GM18507 (cell line): Measurements from ENCODE around the gene SLC24A3.
A peak's percentile ranks its signal among the peaks of the same experiment; 100 is the strongest.

Experiments
- DNase-seq: peaks from one replicate; pipeline ENCODE4 v3.0.0; 2011; ENCODE audit warnings: low read depth; ENCODE audit not compliant: insufficient read length; ENCODE audit errors: extremely low spot score
- FAIRE-seq: peaks from 2 replicates; lab custom pipeline; 2011; peaks lifted over from hg19 to GRCh38; lab: Jason Lieb, UNC

Gene SLC24A3

DNA sequence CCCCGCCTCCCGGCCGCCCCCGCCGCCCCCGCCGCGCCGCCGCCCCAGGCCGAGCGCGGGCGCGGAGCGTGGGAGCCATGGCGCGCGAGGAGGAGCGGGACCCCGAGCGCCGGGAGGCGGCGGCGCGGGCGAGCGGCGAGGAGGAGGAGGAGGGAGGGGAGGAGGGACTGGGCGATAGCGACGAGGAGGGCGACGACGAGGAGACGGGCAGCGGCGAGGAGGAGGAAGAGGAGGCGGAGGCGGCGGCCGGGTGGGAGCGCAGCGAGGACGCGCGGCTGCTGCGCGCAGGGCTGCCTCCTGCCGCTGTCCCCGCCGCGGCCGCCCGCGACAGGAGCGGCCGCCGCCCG is at the start of gene SLC24A3:
TSS of gene SLC24A3 (plus strand) at position 174 of the 347 bp plus-strand sequence.
- DNase-seq: no peak
- FAIRE-seq: no peak

DNA sequence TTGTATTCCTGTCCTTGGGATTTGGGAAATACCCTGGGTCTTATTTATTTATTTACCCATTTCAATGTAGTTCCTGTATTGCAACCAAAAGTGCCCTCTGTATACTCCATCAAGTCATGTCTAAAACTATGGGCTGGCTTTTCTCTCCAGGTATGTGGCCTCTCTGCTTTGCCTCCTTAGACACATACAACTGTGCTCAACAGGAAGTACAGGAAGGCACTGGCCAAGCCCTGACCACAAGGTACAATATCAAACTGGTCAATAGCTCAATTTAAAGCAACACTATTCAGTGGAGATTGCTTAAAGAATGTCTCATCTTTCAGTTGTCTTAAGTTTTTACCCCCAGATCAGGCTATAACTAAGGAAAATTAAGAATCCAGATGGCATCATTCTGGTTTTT is 42.3 kb upstream of the SLC24A3 start:
- FAIRE-seq (no peak), DNase-seq (no peak)

DNA sequence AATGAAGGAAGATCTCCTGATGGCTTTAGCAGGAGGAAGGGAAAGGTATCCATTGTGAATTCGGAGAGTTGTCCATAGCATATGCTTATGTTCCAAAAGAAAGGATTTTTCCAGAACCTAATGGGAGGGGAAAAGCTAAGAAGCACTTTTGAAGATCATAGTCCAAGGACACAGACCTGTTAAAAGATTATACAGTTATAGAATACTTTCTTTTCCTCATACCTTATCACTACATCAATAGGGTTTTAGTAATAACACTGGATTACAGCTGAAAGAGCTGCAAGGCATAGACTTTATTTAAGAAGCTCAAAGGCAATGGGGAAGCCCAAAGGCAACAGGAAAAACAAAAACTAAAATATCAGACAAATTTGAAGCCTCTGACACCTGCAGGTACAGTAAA is 39.8 kb upstream of the SLC24A3 start:
- FAIRE-seq (no peak), DNase-seq (no peak)

DNA sequence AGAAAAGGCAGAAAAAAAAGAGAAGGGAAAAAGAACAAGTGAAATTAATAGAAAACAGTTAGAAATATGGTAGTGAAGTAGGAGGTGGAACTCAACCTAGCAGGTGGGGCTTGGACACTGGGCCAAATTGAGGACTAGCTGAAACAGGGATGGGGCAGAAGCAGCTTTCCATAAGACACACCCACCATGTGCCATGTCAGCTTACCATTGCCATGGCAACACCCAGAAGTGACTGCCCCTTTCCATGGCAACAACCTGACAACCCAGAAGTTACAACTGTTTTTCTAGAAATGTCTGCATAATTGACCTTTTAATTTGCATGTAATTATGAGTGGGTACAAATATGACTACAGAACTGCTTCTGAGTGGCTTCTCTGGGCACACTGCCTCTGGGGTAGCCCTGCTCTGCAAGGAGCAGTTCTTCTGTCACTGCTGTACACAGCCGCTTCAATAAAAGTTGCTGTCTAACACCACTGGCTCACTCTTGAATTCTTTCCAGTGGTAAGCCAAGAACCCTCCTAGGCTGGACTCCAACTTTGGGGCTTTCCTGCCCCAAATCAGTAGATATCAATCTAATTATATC is 35.9 kb upstream of the SLC24A3 start:
- no peak for FAIRE-seq

DNA sequence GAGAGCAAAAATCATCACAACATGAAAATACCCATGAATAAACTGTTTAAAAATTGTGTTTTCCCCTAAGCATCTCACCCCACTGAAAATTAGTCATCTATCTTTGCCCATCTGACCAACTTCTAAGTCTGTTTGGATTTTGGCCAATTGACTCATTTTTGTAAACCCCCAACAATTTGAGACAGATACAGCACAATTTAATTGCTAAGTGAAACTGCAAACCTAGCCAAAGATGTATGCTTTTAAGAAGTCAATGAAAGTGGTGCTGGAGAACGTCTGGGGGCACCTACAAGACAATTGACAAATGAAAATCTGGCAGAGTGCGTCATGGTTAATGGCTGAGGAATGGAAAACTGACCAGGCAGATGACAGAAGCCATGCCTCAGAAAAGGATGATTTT is 30.9 kb upstream of the SLC24A3 start:
- DNase-seq: no peak

More for the DNA sequence above, 35.9 kb upstream of the SLC24A3 start:
- DNase-seq: no peak

DNA sequence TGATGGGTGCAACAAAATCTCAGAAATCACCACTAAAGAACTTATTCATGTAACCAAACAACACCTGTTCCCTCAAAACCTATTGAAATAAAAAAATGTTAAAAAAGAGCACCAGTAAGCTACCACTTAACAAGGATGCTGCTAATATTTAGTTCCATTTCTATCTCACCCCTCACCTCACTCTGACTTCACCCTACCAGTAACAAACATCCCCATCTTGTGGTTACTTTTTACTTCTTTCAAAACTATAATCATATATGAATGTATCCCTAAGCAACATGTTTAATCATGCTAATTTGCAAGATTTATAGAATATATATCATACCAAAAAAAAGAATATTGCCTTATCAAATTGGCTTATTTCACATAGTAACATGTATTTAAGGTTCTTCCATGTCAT is 27.4 kb upstream of the SLC24A3 start:
- DNase-seq (no peak), FAIRE-seq (no peak)

More for the DNA sequence above, 30.9 kb upstream of the SLC24A3 start:
- FAIRE-seq: no peak

DNA sequence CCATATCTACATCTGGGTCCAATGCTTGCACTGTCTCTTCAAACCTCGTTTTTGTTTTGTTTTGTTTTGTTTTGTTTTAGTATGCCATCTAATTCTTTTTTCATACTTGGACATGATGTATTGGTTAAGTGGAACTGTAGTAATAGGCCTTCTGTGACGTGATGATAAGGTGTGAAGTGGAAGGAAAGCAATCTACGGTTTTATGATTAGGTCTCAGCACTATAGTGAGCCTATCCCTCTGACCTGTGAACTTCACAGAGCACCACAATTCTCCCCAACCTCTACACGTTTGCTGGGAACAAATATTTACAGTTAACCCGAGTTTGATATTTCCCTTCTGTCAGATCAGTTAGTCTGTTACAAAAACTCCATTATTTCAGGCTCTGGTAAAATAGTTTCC is 19.1 kb upstream of the SLC24A3 start:
- FAIRE-seq (no peak), DNase-seq (no peak)

DNA sequence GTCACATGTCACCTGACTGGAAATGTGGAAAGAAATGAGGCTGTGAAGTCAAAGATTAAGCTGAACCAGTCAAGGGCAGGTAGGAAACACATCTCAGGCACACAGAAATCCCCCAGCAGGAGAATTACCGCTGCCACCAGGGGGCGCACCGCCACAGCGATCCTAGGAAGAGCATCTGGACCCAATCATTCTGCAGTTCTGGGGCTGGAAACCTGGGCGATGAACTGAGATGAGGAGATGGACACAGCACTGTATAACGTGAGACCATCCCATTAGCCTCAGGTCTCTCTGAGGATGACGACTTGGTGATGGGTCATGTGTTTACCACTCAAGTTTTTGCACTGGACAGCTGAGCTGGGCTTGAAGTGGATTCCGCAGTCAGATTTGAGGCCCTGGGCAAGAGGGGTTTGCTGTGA is 6.5 kb upstream of the SLC24A3 start:
- FAIRE-seq: peak; percentile 81
- DNase-seq: peak; percentile 23

DNA sequence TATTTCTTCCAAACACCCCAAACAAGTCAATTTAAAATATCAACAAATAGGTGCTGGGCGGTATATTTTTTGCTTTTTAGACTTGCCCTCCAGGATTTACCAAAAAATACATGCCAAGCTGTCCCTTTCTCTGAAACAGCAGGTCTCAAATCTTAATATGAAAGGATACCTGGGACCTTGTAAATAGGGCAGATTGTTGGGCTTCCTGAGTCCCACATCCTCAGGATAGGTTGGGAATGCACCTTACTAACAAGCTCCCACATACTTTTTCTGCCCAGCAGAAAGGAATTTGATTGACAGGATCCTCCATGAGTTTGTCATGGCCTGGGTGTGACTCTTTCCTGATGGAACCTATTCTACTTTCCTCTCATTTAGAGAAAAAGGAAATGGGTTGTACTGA is 4.9 kb upstream of the SLC24A3 start:
- FAIRE-seq (no peak), DNase-seq (no peak)

DNA sequence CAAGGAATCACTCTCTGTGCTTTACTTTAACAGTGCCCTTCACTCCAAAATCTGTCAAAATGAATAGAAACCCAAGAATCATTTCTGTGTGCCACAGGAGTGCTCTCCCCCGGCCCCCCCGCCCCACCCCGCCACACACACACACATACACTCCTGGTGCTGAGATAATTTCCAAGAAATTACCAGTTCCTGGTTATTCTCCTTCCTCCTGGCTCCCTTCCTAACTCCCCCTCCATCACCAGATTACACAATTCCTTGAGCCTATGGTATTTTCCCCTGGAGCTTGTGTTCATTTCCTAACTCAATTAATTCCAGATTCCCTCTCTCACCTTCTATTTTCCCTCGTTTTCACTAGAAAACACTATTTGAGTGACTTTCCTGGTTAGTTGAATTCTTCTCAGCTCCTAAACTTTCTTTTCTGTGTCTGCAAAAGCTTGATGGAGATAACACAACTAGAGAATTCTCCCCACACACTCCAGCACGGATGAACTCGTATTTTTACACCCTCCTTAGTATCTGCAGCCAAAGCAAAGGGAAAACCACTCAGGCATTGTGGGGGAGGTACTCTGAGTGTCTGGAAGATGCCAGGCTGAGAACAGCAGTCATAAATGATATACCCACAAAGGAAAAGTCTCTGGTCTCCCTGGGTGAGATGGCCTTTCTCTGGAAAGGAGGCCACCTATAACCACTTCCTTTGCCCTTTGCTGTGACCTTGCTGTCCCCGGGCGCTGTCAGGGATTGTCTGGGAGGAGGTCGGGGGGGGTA is 1.9 kb upstream of the SLC24A3 start:
- no peak for FAIRE-seq
- no peak for DNase-seq

DNA sequence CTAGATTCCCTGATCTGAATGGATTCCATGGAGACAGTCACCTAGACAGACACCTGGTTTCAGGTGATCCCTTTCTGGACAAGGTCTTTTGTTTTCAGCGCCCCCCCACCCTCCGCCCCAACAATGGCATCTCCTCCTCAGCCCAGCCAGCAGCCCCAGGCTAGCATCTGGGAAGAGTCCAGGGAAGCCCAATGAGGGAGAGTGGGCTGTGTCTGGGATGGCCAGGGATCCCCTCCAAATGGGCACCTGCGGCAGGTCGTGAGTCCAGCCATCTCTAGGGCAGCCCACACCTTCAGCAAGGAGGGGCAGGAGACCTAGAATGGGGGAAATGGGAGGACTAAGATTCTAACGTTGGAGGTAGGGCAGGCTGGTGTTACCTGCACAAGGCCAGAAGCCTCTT is 1.2 kb upstream of the SLC24A3 start:
- no peak for FAIRE-seq
- no peak for DNase-seq

DNA sequence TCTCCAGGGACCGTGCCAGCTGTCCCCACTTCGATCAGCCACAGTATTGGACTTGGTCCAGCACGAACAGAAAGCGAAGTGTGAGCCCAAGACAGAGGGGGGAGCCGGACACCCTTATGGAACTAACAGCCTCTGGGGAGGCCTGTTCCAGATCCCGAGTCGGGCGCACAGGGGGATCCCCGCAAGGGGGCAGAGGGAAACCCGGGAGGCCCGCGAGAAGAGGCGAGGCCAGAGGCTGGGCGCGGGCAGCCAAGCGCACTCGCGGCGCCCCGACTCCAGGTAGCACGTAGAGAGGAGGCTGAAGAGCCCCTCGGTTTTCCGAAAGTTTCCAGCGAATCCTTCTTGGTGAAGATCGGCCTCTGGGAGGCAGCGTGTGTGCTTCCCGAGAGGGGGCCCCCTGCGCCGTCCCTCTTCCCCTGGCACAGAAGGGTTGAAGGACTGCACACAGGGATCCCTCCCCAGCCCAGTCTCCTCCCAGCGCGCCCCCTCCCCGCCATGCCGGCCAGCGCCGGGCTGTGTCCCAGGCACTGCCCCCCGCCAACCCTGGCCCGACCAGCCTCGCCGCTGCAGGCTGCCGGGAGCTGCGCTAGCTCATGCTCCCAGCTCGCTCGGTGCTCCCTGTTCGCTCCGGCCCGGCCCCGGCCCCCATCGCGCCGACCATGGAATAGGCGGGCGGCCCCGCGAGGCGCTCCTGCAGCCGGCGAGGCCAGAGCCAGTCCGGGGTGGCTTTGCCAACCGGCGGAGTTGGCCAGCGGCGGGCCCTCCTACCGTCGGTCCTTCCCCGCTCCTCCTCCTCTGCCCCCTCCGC is 577 bp upstream of the SLC24A3 start:
- FAIRE-seq (no peak), DNase-seq (no peak)

DNA sequence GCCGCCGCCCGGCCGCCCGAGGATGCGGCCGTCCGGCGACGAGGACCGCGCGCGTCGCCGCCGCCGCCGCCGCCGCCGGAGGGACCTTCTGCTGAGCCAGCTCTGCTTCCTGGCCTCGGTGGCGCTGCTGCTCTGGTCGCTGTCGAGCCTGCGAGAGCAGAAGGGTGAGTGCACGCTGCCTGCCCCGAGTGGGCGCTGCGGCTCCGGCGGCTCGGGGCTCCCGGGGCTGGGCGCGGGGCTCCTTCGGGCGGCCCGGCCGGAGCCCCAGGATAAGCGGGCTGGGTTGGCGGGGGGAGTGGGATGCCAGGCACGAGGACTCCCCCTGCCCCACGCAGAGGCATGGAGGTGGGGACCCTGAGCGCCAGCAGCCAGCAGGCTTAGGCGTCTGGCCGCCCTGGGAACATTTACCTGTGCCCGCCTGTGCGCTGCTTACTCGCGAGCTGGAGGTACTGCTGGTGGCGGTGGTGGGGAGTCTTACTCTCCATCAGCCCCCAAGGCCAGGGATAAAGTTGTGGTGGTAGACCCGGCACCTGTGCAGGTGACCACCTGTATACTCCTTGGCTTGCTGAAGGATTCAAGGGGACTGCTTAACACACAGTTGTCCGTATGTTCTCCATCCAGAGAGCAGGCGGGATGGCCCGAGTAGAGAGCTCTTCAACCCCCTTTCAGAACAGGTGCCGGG is 520 bp downstream of the SLC24A3 start:
- FAIRE-seq: no peak

DNA sequence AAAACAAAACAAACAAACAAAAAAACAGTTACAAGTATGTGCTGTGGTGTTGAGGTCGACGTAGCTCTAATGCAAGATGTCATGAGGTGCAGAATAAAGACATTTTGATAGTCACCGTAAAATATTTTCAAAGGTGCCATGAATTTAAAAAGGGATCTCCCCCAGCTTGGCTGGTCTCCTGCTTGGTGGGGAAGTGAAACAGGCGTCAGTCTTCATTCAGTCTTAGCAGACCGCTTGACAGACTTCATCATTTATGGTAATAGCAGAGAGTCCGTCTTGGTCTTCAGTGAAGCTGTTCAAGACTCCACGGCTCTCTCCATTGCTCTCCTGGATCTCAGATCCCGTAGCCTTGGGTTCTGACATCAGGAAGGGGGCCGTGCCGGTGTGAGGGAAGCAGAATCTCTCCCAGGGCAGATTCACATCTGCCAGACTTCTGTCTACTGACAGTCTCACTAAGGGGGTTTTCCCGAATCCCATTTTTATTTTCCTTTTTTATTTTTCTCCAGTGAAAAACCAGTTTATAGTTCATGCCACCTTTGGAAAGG is 1.6 kb downstream of the SLC24A3 start:
- no peak for DNase-seq
- no peak for FAIRE-seq

More for the DNA sequence above, 520 bp downstream of the SLC24A3 start:
- no peak for DNase-seq

DNA sequence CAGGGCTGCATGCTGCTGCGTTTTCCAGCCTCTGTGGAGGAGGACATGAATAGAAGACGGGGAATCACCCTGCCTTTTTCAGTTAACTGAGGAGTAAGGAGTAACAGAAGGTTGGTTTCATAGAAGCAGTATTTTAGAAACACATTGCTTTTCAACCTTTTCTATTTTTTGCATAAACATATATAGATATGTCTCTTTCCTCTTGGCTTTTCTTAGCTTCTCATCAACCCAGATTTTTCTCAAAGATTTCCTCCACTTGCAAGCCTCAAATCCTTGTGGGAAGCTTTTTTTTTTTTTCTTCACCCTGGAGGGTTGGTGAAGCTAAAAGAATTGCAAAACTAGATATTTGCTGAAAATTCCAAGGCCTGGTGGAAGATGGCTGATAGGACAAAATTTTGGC is 6.0 kb downstream of the SLC24A3 start:
- DNase-seq (no peak), FAIRE-seq (no peak)

DNA sequence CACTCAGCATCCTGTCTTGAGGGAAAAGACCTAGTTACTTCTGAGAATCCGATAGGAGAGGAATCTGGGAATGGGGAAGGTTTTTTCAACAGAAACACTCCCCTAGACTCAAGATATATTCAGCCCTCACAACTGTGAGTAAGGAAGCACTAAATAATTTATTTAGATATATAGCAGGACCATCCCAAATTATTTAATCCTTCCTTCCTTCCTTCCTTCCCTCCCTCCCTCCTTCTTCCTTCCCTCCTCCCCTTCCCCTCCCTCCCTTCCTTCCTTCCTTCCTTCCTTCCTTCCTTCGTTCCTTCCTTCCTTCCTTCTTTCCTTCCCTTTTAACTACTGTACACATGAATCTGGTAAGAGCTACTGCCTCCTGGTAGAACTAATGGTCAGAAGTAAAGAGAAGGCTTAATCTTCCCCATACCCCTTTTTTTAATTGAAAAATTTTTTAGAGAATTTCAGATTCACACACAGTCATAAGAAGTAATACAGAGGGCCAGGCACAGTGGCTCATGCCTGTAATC is 10.1 kb downstream of the SLC24A3 start:
- FAIRE-seq (no peak), DNase-seq (no peak)

DNA sequence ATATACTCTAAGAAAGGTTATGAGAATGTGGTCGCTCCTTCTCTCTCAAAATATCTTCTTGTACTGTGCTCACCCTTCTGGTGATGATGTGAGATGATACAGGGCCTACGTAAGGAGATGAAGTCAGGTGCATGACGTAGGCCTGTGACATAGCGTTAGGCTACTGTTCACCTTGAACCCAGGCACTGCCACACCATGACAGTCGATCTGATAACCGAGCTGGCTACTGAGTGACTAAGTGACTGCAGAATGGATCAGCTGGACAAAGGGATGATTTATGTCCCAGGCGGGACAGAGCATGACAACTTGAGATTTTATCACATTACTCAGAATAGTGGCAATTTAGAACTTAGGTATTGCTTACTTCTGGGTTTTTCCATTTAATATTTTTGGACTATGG is 11.2 kb downstream of the SLC24A3 start:
- DNase-seq (no peak), FAIRE-seq (no peak)

DNA sequence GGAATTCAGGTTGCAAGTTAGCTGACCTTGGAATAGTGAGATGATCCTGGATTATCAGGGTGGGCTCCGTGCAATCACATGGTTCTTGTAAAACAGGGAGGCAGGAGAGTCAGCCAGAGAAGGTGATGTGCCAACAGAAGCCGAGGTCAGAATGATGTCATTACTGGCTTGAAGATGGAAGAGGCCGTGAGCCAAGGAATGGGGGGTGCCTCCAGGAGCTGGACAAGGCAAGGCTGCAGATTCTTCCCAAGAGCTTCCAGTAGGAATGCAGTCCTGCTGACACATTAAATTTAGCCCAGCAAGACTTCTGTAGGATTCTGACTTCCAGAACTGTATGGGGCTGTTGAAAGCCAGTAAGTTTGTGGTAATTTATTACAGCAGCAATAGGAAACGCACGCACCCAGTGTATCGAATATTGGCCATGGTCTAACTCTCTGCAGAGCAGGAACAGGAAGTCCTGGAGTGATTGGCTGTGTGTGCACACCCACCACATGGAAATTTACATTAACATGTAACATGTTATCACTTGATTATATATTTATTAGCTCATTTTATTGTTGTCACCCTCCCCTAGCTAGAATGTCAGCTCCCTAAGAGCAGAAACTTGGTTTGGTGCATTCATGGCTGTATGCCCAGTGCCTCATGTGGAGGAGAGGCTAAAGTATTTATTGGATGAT is 19.1 kb downstream of the SLC24A3 start:
- DNase-seq (no peak), FAIRE-seq (no peak)
